DND-41 (cell line): ENCODE measurements around the gene TOR2A.

Source experiments
- EZH2 ChIP-seq: IDR thresholded peaks from 3 replicates; pipeline ENCODE4 v1.6.1; 2012; ENCODE audit warnings: borderline replicate concordance, low read depth, mild to moderate bottlenecking, moderate library complexity, low read length, inconsistent platforms; ENCODE audit not compliant: severe bottlenecking
- TF ChIP-seq, protein P1 (sequence below): IDR thresholded peaks from 2 replicates; pipeline ENCODE4 v1.5.1; 2012; ENCODE audit warnings: borderline replicate concordance, low read length, moderate library complexity, mild to moderate bottlenecking; ENCODE audit not compliant: poor library complexity, severe bottlenecking; ENCODE audit errors: extremely low read depth

- TF ChIP-seq, protein P1, sequence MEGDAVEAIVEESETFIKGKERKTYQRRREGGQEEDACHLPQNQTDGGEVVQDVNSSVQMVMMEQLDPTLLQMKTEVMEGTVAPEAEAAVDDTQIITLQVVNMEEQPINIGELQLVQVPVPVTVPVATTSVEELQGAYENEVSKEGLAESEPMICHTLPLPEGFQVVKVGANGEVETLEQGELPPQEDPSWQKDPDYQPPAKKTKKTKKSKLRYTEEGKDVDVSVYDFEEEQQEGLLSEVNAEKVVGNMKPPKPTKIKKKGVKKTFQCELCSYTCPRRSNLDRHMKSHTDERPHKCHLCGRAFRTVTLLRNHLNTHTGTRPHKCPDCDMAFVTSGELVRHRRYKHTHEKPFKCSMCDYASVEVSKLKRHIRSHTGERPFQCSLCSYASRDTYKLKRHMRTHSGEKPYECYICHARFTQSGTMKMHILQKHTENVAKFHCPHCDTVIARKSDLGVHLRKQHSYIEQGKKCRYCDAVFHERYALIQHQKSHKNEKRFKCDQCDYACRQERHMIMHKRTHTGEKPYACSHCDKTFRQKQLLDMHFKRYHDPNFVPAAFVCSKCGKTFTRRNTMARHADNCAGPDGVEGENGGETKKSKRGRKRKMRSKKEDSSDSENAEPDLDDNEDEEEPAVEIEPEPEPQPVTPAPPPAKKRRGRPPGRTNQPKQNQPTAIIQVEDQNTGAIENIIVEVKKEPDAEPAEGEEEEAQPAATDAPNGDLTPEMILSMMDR = no peak
- no peak for TF ChIP-seq EZH2
Measured at GRCh38 chr9:127781806-127782205, 46.7 kb upstream of the TOR2A start.
